Transverse colon (tissue), 4 donors: ENCODE results near the gene NTRK2. TPM values are rescaled to one million over a fixed set of nuclear protein-coding genes. Genes with fewer than 3 reads are reported as not detected.

Experiments
- DNase-seq: peaks from one replicate; pipeline ENCODE4 v3.0.0-alpha.2; 2019
- H3K27ac ChIP-seq, 4 donors: fragments of 200-600 bp; sonication (generic); 2 replicates each; pipeline ENCODE4 v1.5.1; 2016 to 2018; ENCODE audit warnings: inconsistent platforms in 4 of 4
- H3K27me3 ChIP-seq: fragments of 200-600 bp; sonication (generic); 2 replicates; pipeline ENCODE4 v1.5.1; 2017; ENCODE audit warnings: inconsistent platforms
- H3K36me3 ChIP-seq, 4 donors: fragments of 200-600 bp; sonication (generic); 2 replicates each; pipeline ENCODE4 v1.5.1; 2017 to 2019; ENCODE audit warnings: inconsistent platforms in 4 of 4
- H3K4me1 ChIP-seq, 4 donors: fragments of 200-600 bp; sonication (generic); 2 replicates each; pipeline ENCODE4 v1.5.1; 2017 to 2020; ENCODE audit warnings: inconsistent platforms in 4 of 4
- H3K4me3 ChIP-seq, 4 donors: fragments of 200-600 bp; sonication (generic); 1 replicate in 1 of 4; 2 replicates in 3 of 4; pipeline versions ENCODE4 v1.5.1 to v1.6.1; 2017 to 2019; ENCODE audit warnings: inconsistent platforms in 4 of 4
- H3K9me3 ChIP-seq, 2 donors: fragments of 200-600 bp; sonication (generic); 2 replicates each; pipeline ENCODE4 v1.5.1; 2017 to 2019; ENCODE audit warnings: inconsistent platforms in 2 of 2
- CTCF ChIP-seq, 5 experiments: fragments of 200-600 bp in 3 of 5; fragments of 450-650 bp in 2 of 5; sonication (generic) in 3 of 5; IDR thresholded peaks; 1 replicate in 2 of 5; 2 replicates in 3 of 5; pipeline ENCODE4 v1.5.1; 2016 to 2017; ENCODE audit warnings: antibody characterized with exemption in 5 of 5, inconsistent platforms in 3 of 5, mild to moderate bottlenecking in 2 of 5, moderate library complexity in 1 of 5
- EP300 ChIP-seq: sonication (generic); formaldehyde crosslinking; IDR thresholded peaks from one replicate; pipeline ENCODE4 v1.6.1; 2017; ENCODE audit warnings: antibody characterized with exemption, low read depth
- POLR2A ChIP-seq: fragments of 450-650 bp; IDR thresholded peaks from one replicate; pipeline ENCODE4 v1.6.1; 2016; ENCODE audit warnings: antibody characterized with exemption, mild to moderate bottlenecking, moderate library complexity
- POLR2AphosphoS5 ChIP-seq, 3 donors: sonication (generic); formaldehyde crosslinking; IDR thresholded peaks; one replicate each; pipeline ENCODE4 v1.6.1; 2016; ENCODE audit warnings: antibody characterized with exemption in 3 of 3
- WGBS, 2 donors: methylation state at CpG; one replicate each; pipeline ENCODE4 v1.1.5; 2018; ENCODE audit warnings: low coverage in 1 of 2; 5-methylcytosine and 5-hydroxymethylcytosine counted together
- in situ Hi-C, 4 donors: fragments of 200-750 bp; cut with MboI; loops; one replicate each; pipeline versions ENCODE4 v1.15.0 to v1.15.1; 2017; ENCODE audit warnings: low sequenced_read_pairs in 3 of 4, low pct_ligation_motif_present in 1 of 4, low pct_unique_long_range_greater_than_20kb in 1 of 4
- intact Hi-C: fragments of 100-400 bp; cut with DNase I; formaldehyde crosslinking; loops from one replicate; pipeline ENCODE4 v1.15.1; 2023; ENCODE audit warnings: low total_unique reads
- total RNA-seq, 4 donors: library from RNA; depleted of rRNA; stranded (reverse); fragments of >200 nt; gene quantifications; one replicate each; pipeline ENCODE4 v1.1.0, GENCODE V29; 2016

NTRK2 gene
- total RNA-seq, 4 donors from 2014 or later, result 2.2 to 10.1 (median 6.4) TPM

- in situ Hi-C loops, result loop anchor here in 1 of 4 donors (25.0 kb wide), 1 partner anchor 388 kb away; no protein-coding TSS in a partner anchor
Observed at GRCh38 chr9:84775056-84775643, 105.6 kb downstream of the NTRK2 start.

GRCh38 chr9:84778570-84778969, 109.0 kb downstream of the NTRK2 start:
- no peak for DNase-seq
- in situ Hi-C loops, result loop anchor here in 1 of 4 donors (25.0 kb wide), 1 partner anchor 391 kb away; no protein-coding TSS in a partner anchor
- no peak for TF ChIP-seq CTCF (IDR thresholded peaks at IDR 0.05)
- Histone ChIP-seq H3K27me3 (no peaks in the 10 kb centered on the region), H3K9me3 (no peaks in the 10 kb centered on the region), H3K4me3 (no peak overlapping the region), H3K36me3 (no peaks in the 10 kb centered on the region), H3K27ac (no peak overlapping the region), H3K4me1 (peaks cover 0 to 15% (median 2%) of the 10 kb centered on the region in 4 donors)
- intact Hi-C loops, result no loop called here
- 90 to 93% methylated on average over 4 to 5 of the region's 5 CpGs for WGBS, 2 donors

More at GRCh38 chr9:84775056-84775643, 105.6 kb downstream of the NTRK2 start:
- H3K36me3 ChIP-seq, result no peaks in the 10 kb centered on the region
- WGBS, 2 donors, result 47 to 61% methylated on average over 3 to 4 of the region's 4 CpGs
- no peak for TF ChIP-seq POLR2A
- H3K27me3 ChIP-seq, result no peaks in the 10 kb centered on the region
- peaks cover 0 to 21% (median 2%) of the 10 kb centered on the region in 4 donors for H3K4me1 ChIP-seq
- H3K9me3 ChIP-seq, result no peaks in the 10 kb centered on the region
- no peak overlapping the region for H3K4me3 ChIP-seq
- intact Hi-C loops, result no loop called here
- no peak for DNase-seq
- peak overlapping the region in 2 of 4 donors; percentile 4 to 32 for H3K27ac ChIP-seq

- WGBS, 2 donors, result 72 to 80% methylated on average over 2 to 3 of the region's 3 CpGs
- Histone ChIP-seq H3K4me3 (no peak overlapping the region), H3K27ac (no peak overlapping the region), H3K36me3 (no peaks in the 10 kb centered on the region), H3K4me1 (peaks cover 0 to 11% (median 2%) of the 10 kb centered on the region in 4 donors), H3K9me3 (no peaks in the 10 kb centered on the region), H3K27me3 (no peaks in the 10 kb centered on the region)
- TF ChIP-seq EP300, result no peak
- no peak for TF ChIP-seq CTCF (IDR thresholded peaks at IDR 0.05)
- TF ChIP-seq POLR2AphosphoS5 (IDR thresholded peaks at IDR 0.05), result no peak
- no peak for TF ChIP-seq POLR2A
- intact Hi-C loops (no loop called here), in situ Hi-C loops (loop anchor here in 1 of 4 donors (25.0 kb wide), 1 partner anchor 393 kb away; no protein-coding TSS in a partner anchor)
- DNase-seq, result no peak
Observed at GRCh38 chr9:84779883-84780282, 110.4 kb downstream of the NTRK2 start.

- WGBS, 2 donors, result 90 to 94% methylated on average over 3 to 5 of the region's 5 CpGs
- H3K27me3 ChIP-seq, result no peaks in the 10 kb centered on the region
- H3K36me3 ChIP-seq, result no peaks in the 10 kb centered on the region
- peaks cover 0 to 6% (median 2%) of the 10 kb centered on the region in 4 donors for H3K4me1 ChIP-seq
- TF ChIP-seq POLR2A (no peak), EP300 (no peak), POLR2AphosphoS5 (IDR thresholded peaks at IDR 0.05) (no peak), CTCF (IDR thresholded peaks at IDR 0.05) (no peak)
- in situ Hi-C loops (loop anchor here in 1 of 4 donors (25.0 kb wide), 1 partner anchor 393 kb away; no protein-coding TSS in a partner anchor), intact Hi-C loops (no loop called here)
- no peaks in the 10 kb centered on the region for H3K9me3 ChIP-seq
- H3K4me3 ChIP-seq, result no peak overlapping the region
- no peak overlapping the region for H3K27ac ChIP-seq
- no peak for DNase-seq
Observed at GRCh38 chr9:84780385-84780784, 110.9 kb downstream of the NTRK2 start.
